HEK293T (cell line): Measurements from ENCODE around the gene CCDC85A.

Experiments used
- BHLHE40 ChIP-seq: fragments of 450-650 bp; IDR thresholded peaks from 2 replicates; pipeline ENCODE4 v1.6.1; 2016; ENCODE audit warnings: mild to moderate bottlenecking, moderate library complexity, borderline replicate concordance
- ELF4 ChIP-seq: fragments of 450-650 bp; IDR thresholded peaks from 2 replicates; pipeline ENCODE4 v1.6.1; 2017; ENCODE audit warnings: antibody characterized with exemption
- FOXK2 ChIP-seq: fragments of 450-650 bp; IDR thresholded peaks from 2 replicates; pipeline ENCODE4 v1.6.1; 2016; ENCODE audit warnings: mild to moderate bottlenecking
- FOXM1 ChIP-seq: fragments of 450-650 bp; IDR thresholded peaks from 2 replicates; pipeline ENCODE4 v1.6.1; 2017; ENCODE audit warnings: mild to moderate bottlenecking, borderline replicate concordance
- L3MBTL2 ChIP-seq: fragments of 450-650 bp; conservative IDR thresholded peaks from 2 replicates; pipeline ENCODE4 v1.6.1; 2016; ENCODE audit warnings: mild to moderate bottlenecking
- NFRKB ChIP-seq: fragments of 450-650 bp; IDR thresholded peaks from 2 replicates; pipeline ENCODE4 v1.6.1; 2016; ENCODE audit warnings: mild to moderate bottlenecking, moderate library complexity
- SP1 ChIP-seq: fragments of 450-650 bp; IDR thresholded peaks from 2 replicates; pipeline ENCODE4 v1.6.1; 2017

DNA sequence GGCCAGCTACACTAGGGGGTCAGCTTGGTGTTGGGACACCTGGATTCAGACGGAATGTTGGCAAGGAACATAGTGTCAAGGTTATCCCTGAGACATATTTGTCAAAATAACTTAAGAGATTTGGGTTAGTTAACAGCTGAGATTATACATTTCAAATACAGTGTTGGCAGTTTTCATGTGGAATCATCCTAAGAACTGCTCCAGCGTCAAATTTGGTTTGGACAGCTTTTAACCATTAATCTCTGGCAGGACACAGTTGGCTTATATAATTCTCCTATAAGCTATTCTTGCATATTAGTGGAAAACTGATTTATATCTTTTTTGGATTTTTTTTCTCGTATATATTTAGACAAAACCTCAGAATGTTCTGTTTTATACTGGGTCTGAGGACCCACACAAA is 132.2 kb downstream of the CCDC85A start:
- TF ChIP-seq ELF4 (no peak), BHLHE40 (no peak), L3MBTL2 (no peak), NFRKB (no peak), FOXK2 (no peak), FOXM1 (no peak), SP1 (no peak)
